Stimulated activated effector memory CD8-positive, alpha-beta T cell treated with anti-CD3 and anti-CD28 coated beads, Interleukin-12 subunit alpha, Interleukin-12 subunit beta, amount 100 ng/mL, for 72 hours (primary cell): ENCODE results near the gene KISS1R.

ENCODE experiments used
- ATAC-seq: fragments of 150-1000 bp; cut with Tn5 transposase; 2 replicates; pipeline ENCODE4 v1.10.0; 2021
- DNase-seq, 2 donors: peaks; one replicate each; pipeline ENCODE4 v3.0.0; 2021 to 2022; ENCODE audit warnings: low spot score in 2 of 2
- H3K27ac Mint-ChIP-seq: one replicate; pipeline ENCODE4 v1.8.0; 2022; ENCODE audit warnings: mild to moderate bottlenecking, mixed read lengths
- H3K36me3 Mint-ChIP-seq: one replicate; pipeline ENCODE4 v1.8.0; 2022; ENCODE audit warnings: mild to moderate bottlenecking, mixed read lengths
- H3K4me1 Mint-ChIP-seq: one replicate; pipeline ENCODE4 v1.8.0; 2022; ENCODE audit warnings: mixed read lengths
- H3K4me3 Mint-ChIP-seq: one replicate; pipeline ENCODE4 v1.8.0; 2022; ENCODE audit warnings: mild to moderate bottlenecking, mixed read lengths
- H3K9me3 Mint-ChIP-seq: one replicate; pipeline ENCODE4 v1.8.0; 2022; ENCODE audit warnings: mixed read lengths

KISS1R gene

GRCh38 chr19:944171-944567 lies 27.0 kb downstream of the KISS1R start:
- no peak for ATAC-seq
- Mint-ChIP-seq H3K36me3 (peaks cover 22% of the 10 kb centered on the region), H3K4me1 (peaks cover 19% of the 10 kb centered on the region), H3K4me3 (no peak overlapping the region), H3K27ac (no peak overlapping the region), H3K9me3 (no peaks in the 10 kb centered on the region)
- DNase-seq, result no peak

- peaks cover 16% of the 10 kb centered on the region for H3K36me3 Mint-ChIP-seq
- ATAC-seq (no peak), DNase-seq (no peak)
- H3K27ac Mint-ChIP-seq, result no peak overlapping the region
- H3K4me3 Mint-ChIP-seq, result no peak overlapping the region
- H3K9me3 Mint-ChIP-seq, result no peaks in the 10 kb centered on the region
- H3K4me1 Mint-ChIP-seq, result peaks cover 15% of the 10 kb centered on the region
Observed at GRCh38 chr19:944663-945241, 27.6 kb downstream of the KISS1R start.

GRCh38 chr19:945401-946252 lies 28.5 kb downstream of the KISS1R start:
- peaks cover 16% of the 10 kb centered on the region for H3K36me3 Mint-ChIP-seq
- DNase-seq (no peak), ATAC-seq (no peak)
- H3K9me3 Mint-ChIP-seq, result no peaks in the 10 kb centered on the region
- H3K4me3 Mint-ChIP-seq, result no peak overlapping the region
- no peak overlapping the region for H3K27ac Mint-ChIP-seq
- H3K4me1 Mint-ChIP-seq, result peaks cover 11% of the 10 kb centered on the region

GRCh38 chr19:947090-947706 lies 30.1 kb downstream of the KISS1R start:
- DNase-seq (no peak), ATAC-seq (no peak)
- no peaks in the 10 kb centered on the region for H3K9me3 Mint-ChIP-seq
- peaks cover 8% of the 10 kb centered on the region for H3K36me3 Mint-ChIP-seq
- H3K4me1 Mint-ChIP-seq, result peaks cover 4% of the 10 kb centered on the region
- peak overlapping the region; percentile 45 for H3K27ac Mint-ChIP-seq
- peak overlapping the region; percentile 17 for H3K4me3 Mint-ChIP-seq

- DNase-seq (no peak), ATAC-seq (peak; percentile 70)
- H3K27ac Mint-ChIP-seq, result peak overlapping the region; percentile 45
Observed at GRCh38 chr19:947707-948539, 30.8 kb downstream of the KISS1R start.

GRCh38 chr19:948842-949496 lies 31.8 kb downstream of the KISS1R start:
- peak; percentile 5 for ATAC-seq
- Mint-ChIP-seq H3K36me3 (no peaks in the 10 kb centered on the region), H3K9me3 (no peaks in the 10 kb centered on the region), H3K27ac (no peak overlapping the region), H3K4me3 (no peak overlapping the region), H3K4me1 (peaks cover 16% of the 10 kb centered on the region)
- no peak for DNase-seq

More at GRCh38 chr19:947707-948539, 30.8 kb downstream of the KISS1R start:
- Mint-ChIP-seq H3K4me3 (peak overlapping the region; percentile 17), H3K9me3 (no peaks in the 10 kb centered on the region), H3K36me3 (peaks cover 7% of the 10 kb centered on the region), H3K4me1 (peaks cover 6% of the 10 kb centered on the region)

GRCh38 chr19:950352-951066 lies 33.4 kb downstream of the KISS1R start:
- Mint-ChIP-seq H3K4me1 (peaks cover 17% of the 10 kb centered on the region), H3K27ac (peak overlapping the region; percentile 29), H3K4me3 (no peak overlapping the region), H3K36me3 (no peaks in the 10 kb centered on the region), H3K9me3 (no peaks in the 10 kb centered on the region)
- DNase-seq, result no peak
- ATAC-seq, result no peak

GRCh38 chr19:952049-952679 lies 35.0 kb downstream of the KISS1R start:
- no peaks in the 10 kb centered on the region for H3K9me3 Mint-ChIP-seq
- H3K4me3 Mint-ChIP-seq, result peak overlapping the region; percentile 50
- H3K4me1 Mint-ChIP-seq, result peaks cover 17% of the 10 kb centered on the region
- peak overlapping the region; percentile 77 for H3K27ac Mint-ChIP-seq
- no peaks in the 10 kb centered on the region for H3K36me3 Mint-ChIP-seq
- DNase-seq, result no peak
- no peak for ATAC-seq

- H3K9me3 Mint-ChIP-seq, result no peaks in the 10 kb centered on the region
- no peaks in the 10 kb centered on the region for H3K36me3 Mint-ChIP-seq
- H3K27ac Mint-ChIP-seq, result peak overlapping the region; percentile 75
- no peak for DNase-seq
- no peak for ATAC-seq
- peaks cover 17% of the 10 kb centered on the region for H3K4me1 Mint-ChIP-seq
- H3K4me3 Mint-ChIP-seq, result peak overlapping the region; percentile 50
Observed at GRCh38 chr19:952680-953444, 35.7 kb downstream of the KISS1R start.

GRCh38 chr19:953445-954271 lies 36.5 kb downstream of the KISS1R start:
- Mint-ChIP-seq H3K4me3 (peak overlapping the region; percentile 50), H3K36me3 (no peaks in the 10 kb centered on the region), H3K9me3 (no peaks in the 10 kb centered on the region), H3K4me1 (peaks cover 19% of the 10 kb centered on the region), H3K27ac (peak overlapping the region; percentile 75)
- no peak for ATAC-seq
- DNase-seq, result no peak

GRCh38 chr19:954272-954671 lies 37.1 kb downstream of the KISS1R start:
- no peak overlapping the region for H3K4me3 Mint-ChIP-seq
- H3K9me3 Mint-ChIP-seq, result no peaks in the 10 kb centered on the region
- DNase-seq (no peak), ATAC-seq (no peak)
- peaks cover 6% of the 10 kb centered on the region for H3K36me3 Mint-ChIP-seq
- H3K27ac Mint-ChIP-seq, result no peak overlapping the region
- H3K4me1 Mint-ChIP-seq, result peaks cover 23% of the 10 kb centered on the region

- Mint-ChIP-seq H3K4me3 (no peak overlapping the region), H3K27ac (no peak overlapping the region), H3K4me1 (peaks cover 23% of the 10 kb centered on the region), H3K9me3 (no peaks in the 10 kb centered on the region), H3K36me3 (peaks cover 7% of the 10 kb centered on the region)
- ATAC-seq, result peak; percentile 31
- no peak for DNase-seq
Observed at GRCh38 chr19:954672-955494, 37.8 kb downstream of the KISS1R start.
